Globus pallidus (tissue), 1 donor: ENCODE data around the gene C1orf141.
"Not testable (repeated sequence)": the region's sequence is repeated elsewhere in the genome, so short reads cannot be mapped to it uniquely, and the experiment has no call there.

Source experiments
- DNase-seq: peaks from one replicate; pipeline ENCODE4 v3.0.0-alpha.2; 2015; ENCODE audit warnings: low spot score

The C1orf141 gene

GRCh38 chr1:67134695-67135094 lies at the start of gene C1orf141:
Gene C1orf141, minus strand, starts transcription at chr1:67134970. Its CDS starts 7,730 bp downstream, at chr1:67127240.
- no peak for DNase-seq

GRCh38 chr1:67175530-67176087 lies 40.8 kb upstream of the C1orf141 start:
- DNase-seq, result no peak

GRCh38 chr1:67174716-67175284 lies 40.0 kb upstream of the C1orf141 start:
- DNase-seq, result no peak

GRCh38 chr1:67173988-67174387 lies 39.2 kb upstream of the C1orf141 start:
- DNase-seq, result no peak

GRCh38 chr1:67171978-67172377 lies 37.2 kb upstream of the C1orf141 start:
- DNase-seq, result no peak

GRCh38 chr1:67171574-67171955 lies 36.8 kb upstream of the C1orf141 start:
- no peak for DNase-seq

GRCh38 chr1:67170751-67171573 lies 36.2 kb upstream of the C1orf141 start:
- no peak for DNase-seq

- no peak for DNase-seq
Observed at GRCh38 chr1:67169932-67170331, 35.2 kb upstream of the C1orf141 start.

- no peak for DNase-seq
Observed at GRCh38 chr1:67169496-67169895, 34.7 kb upstream of the C1orf141 start.

GRCh38 chr1:67166196-67166595 lies 31.4 kb upstream of the C1orf141 start, which contains the start of gene IL23R:
Gene IL23R, plus strand, starts transcription at chr1:67166454. Its CDS starts 1,667 bp downstream, at chr1:67168121.
- no peak for DNase-seq

GRCh38 chr1:67165468-67166041 lies 30.8 kb upstream of the C1orf141 start:
- no peak for DNase-seq

- no peak for DNase-seq
Observed at GRCh38 chr1:67162954-67163353, 28.2 kb upstream of the C1orf141 start.

- DNase-seq, result no peak
Observed at GRCh38 chr1:67159233-67159632, 24.5 kb upstream of the C1orf141 start.

GRCh38 chr1:67158401-67158800 lies 23.6 kb upstream of the C1orf141 start:
- DNase-seq, result no peak

- no peak for DNase-seq
Observed at GRCh38 chr1:67150931-67151330, 16.2 kb upstream of the C1orf141 start.

GRCh38 chr1:67149179-67149770 lies 14.5 kb upstream of the C1orf141 start:
- peak; percentile 74 for DNase-seq

GRCh38 chr1:67148516-67149178 lies 13.9 kb upstream of the C1orf141 start:
- DNase-seq, result no peak

- not testable (repeated sequence) for DNase-seq
Observed at GRCh38 chr1:67147973-67148372, 13.2 kb upstream of the C1orf141 start.

GRCh38 chr1:67146539-67146938 lies 11.8 kb upstream of the C1orf141 start:
- no peak for DNase-seq

GRCh38 chr1:67146101-67146500 lies 11.3 kb upstream of the C1orf141 start:
- DNase-seq, result no peak

GRCh38 chr1:67144696-67145095 lies 9.9 kb upstream of the C1orf141 start:
- no peak for DNase-seq

- DNase-seq, result no peak
Observed at GRCh38 chr1:67143966-67144365, 9.2 kb upstream of the C1orf141 start.
